HG03342 (cell line): ENCODE results near the gene TMEM131.

Experiments used
- ATAC-seq: cut with Tn5 transposase; IDR thresholded peaks from one replicate; pipeline ENCODE4 v1.9.1; 2021; ENCODE audit warnings: mild to moderate bottlenecking, moderate library complexity; ENCODE audit not compliant: unreplicated experiment

Gene TMEM131

DNA sequence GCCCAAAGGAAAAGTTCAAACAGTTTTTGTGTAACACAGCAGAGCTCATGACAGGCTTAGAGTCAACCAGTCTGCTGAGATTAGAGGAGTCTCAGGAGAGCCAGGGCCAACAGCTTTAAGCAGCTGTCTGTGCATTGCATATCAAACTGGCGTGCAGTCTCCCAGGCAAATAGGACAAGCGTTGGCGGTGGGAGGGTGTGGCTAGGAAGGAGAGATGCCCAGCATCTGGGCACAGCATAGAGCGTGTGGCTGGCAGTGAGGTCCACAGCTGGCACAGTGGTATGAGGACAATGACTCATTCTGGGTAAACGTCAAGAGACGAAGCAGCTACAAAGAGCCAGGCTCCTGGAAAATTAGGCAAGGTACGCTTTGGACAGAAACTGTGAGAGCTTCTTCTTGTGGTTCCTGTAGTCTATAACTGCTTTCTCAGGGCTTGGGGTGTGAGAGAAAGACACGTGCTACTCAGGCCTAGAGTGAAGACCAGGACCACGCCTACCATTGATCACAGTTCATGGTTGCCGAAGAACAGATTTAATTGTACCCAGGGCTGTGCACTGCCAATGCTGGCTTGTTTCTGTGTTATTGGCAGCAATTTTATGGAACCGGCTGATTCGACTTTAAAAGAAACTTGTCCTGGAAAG, 267.5 kb downstream of the TMEM131 start:
- no peak for ATAC-seq

DNA sequence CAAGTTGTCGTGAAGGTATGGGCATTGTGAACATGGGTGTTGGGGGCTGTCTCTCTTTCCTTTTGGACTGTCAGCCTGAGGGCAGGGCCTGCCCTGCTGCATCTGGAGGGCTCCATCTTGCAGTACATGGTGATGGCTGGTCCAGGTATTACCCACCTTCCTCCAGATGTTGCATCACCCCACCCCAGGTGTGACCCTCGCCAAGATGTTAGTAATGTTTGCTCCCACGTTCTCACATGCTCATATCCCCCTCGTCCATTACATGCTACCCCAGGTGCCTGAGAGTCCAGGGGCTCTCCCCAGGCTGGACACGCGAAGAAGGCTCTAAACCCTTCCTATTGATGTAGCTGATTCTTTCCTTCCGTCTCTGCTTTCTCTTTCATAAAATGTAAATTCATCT, 268.5 kb downstream of the TMEM131 start:
- ATAC-seq: no peak

DNA sequence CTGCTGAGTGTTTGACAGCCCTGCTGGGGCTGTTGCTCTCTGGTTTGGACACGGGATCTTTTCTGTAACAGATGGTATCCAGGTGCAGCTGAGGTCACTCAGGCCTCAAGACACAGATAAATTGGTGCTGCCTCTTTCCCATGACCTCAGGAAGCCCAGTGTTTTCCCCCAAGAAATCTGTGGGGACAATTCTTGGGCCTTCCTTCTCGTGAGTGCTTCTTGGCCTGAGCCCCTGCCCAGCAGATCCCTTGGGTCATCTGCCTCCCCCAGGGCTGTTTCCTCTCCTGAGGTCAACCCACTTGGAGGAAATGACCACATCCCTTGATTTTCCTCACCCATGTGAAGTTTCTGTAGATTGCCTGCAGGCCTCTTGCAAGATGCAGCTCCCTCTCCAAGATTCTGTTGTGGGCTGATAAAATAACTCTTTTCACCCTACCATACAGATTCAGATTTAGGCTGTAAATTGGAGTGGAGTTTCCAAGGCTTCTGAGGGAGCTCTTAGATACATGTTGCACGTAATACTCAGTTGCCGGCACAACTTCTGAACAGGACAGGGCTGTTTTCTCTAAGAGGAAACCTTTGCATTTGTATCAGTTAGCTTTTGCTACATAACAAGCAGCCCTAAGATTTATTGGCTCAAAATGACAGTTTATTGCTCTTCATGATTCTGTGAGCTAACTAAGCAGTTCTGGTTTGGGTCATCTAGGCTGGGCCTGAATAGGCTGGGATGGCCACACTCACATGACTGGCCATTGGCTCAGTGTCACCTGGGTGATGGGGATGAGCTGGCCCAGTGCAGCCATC, 269.3 kb downstream of the TMEM131 start:
- ATAC-seq: no peak

DNA sequence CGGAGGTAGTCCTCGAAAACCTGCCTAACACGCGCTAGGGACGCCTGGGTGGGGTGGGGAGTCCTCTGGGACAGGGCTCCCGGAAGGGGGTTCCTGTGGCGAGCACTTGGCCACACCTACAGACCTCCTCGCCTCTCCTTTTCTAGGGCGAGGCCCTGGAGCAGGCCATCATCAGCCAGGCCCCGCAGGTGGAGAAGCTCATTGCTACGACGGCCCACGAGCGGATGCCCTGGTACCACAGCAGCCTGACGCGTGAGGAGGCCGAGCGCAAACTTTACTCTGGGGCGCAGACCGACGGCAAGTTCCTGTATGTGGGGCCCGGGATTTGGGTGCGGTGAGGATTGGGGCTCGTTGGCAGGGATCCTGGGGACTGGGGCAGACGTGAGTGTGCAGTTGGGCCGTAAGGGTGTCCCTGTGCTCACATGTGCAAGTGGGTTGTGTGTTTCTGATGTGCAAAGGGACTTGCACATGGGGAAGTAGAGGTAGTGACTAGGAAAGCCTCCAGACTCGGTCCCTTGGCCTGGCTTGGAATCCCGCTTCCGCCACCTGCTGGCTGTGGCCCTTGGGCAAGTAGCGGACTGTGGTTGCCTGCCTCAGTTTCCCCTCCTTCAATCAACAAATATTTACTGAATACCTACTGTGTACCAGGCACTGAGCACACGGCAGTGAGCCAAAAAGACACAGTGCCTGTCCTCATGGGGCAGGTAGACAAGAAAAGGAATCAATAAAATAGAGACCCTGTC, 270.6 kb downstream of the TMEM131 start:
- ATAC-seq: no peak

DNA sequence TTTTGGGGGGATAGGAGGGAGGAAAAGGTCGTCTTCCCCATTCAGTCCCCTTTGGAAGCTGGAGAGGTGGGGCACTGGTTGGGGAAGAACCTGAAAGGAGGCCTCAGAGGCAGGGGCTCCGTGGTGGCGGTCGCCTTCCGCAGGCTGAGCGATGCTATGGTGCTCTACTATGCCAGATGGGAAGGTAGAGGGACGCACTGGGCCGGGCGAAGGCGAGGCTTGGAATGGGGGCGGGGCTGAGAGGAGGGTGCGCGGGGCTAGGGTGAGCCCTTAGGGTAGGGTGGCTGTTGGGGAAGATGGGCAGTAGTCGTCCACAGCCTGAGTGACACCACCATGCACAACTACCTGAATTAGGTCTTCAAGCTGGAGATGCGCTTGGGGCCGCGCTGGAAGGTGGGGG, 271.2 kb downstream of the TMEM131 start:
- no peak for ATAC-seq

DNA sequence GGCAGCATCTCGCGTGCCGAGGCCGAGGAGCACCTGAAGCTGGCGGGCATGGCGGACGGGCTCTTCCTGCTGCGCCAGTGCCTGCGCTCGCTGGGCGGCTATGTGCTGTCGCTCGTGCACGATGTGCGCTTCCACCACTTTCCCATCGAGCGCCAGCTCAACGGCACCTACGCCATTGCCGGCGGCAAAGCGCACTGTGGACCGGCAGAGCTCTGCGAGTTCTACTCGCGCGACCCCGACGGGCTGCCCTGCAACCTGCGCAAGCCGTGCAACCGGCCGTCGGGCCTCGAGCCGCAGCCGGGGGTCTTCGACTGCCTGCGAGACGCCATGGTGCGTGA, 271.7 kb downstream of the TMEM131 start:
- ATAC-seq: no peak

DNA sequence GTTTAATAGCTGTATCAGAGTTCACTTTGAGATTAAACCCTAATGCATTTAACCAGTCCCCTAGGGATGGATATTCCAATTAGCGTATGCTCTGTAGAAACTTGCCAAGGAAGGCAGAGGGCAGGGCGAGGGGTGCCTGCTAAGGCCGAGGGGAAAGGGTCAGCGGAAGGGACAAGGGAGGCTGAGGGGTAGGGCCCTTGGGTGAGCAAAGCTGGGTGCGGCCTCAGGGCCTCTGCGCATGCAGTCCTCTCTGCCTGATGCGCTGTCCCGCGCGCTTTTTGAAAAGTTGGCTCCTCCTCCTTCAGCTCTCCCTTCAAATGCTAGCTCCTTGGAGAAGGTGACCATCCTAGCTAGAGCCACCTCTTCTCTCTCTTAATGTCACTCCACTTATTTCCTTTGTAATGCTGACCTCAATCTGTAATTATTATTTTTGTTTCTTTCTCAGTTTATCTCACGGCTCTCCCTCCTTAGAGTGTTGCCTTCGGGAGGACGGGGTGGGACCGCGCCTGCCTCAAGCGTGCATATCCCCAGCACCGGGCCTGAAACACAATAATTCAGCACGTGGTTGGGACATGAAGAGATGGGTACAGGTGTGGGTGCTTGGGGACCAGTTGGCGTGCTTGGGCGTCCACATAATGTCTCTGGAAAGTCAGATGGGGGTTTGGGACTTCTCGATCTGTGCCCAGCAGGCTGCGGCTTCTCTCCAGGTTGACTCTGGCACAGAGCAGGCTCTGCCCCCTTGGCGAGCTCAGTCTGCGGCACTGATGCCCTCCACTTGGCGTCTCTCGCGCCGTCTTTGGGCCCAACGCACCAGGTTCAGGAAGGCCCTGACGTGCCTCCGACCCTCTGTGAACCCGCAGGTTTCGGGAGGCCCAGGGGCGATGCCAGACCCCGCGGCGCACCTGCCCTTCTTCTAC, 272.3 kb downstream of the TMEM131 start:
- ATAC-seq: no peak

DNA sequence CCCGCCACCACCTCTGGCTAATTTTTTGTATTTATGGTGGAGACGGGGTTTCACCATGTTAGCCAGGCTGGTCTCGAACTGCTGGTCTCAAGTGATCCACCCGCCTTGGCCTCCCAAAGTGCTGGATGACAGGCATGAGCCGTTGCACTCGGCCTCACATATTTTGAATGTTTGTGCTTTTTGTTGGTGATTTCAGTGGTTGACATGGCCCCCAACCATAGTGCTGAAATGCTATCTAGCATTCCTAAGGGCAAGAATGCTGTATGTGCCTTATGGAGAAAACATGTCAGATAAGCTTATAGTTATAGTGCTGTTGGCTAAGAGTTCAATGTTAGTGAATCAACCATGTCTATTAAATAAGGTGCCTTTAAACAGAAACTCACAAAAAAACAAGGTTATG, 273.5 kb downstream of the TMEM131 start:
- no peak for ATAC-seq

DNA sequence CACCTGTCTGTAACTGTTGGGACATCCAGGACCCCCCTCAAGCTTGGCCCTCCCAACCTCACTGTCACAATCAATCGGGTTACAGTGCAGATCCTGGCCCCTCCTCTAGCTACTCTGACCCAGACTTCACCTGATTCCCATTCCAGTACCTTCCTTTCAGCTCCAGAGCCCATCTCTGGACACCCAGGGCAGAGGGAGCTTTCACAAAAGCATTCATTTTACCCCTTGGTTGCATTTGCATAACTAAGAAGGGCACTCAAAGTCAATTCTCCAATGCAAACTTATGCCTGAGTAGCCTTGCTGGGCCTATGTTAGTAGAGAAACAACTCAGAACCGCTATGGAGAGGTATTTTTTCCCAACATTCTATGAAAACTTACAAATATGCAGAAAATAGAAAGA, 275.0 kb downstream of the TMEM131 start:
- ATAC-seq: no peak

DNA sequence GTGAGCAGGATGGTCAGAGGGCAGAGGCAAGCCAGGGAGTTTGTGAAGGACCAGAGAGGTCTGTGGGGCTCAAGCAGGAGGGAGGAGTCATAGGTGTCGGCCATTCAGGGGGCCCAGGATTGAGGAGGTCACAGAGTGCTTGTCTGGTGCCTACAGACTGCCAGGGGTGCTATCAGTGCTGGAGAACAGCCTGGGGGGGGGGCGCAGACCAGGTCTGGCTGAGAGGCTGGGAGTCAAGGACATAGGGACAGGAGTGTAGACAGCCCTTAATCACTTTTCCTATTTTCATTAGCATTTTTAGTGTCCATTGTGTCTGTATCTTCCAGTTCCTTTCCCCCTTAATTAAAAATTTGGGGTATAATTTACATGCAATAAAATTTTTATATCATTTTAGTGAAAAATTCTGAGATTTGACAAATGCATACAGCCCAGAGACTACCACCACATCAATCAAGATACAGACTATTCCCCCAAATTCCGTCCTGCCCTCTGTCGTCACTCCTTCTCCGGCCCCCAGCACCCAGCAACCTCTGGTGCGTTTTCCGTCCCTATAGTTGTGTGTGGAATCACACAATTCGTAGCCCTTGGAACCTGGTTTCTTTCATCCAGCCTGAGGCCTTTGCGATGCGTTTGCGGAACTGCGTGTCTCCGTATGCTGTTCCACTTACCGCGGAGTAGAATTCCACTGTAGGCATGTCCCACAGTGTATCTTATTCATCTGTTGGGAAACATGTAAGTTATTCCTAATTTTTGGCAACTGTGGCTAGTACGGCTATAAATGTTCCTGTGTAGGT, 276.2 kb downstream of the TMEM131 start:
- no peak for ATAC-seq

DNA sequence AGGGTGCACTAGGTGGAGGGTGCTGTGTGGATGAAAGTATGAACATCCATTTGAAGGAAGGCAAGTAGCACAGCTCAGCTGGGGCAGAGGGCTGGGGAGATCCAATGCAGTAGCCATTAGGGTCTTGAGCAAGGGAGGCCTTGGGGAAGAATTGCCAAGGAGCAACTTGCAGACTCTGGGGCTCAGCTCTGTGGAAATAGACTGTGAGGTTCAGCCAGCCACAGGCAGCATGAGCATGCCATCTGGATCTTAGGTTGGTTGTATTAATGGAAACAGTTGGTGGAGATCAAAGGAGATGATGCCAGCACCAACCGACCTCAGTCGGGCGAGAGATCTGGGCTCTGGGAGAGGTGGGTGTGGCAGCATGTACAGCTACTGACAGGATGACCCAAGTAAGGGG, 276.8 kb downstream of the TMEM131 start:
- no peak for ATAC-seq

DNA sequence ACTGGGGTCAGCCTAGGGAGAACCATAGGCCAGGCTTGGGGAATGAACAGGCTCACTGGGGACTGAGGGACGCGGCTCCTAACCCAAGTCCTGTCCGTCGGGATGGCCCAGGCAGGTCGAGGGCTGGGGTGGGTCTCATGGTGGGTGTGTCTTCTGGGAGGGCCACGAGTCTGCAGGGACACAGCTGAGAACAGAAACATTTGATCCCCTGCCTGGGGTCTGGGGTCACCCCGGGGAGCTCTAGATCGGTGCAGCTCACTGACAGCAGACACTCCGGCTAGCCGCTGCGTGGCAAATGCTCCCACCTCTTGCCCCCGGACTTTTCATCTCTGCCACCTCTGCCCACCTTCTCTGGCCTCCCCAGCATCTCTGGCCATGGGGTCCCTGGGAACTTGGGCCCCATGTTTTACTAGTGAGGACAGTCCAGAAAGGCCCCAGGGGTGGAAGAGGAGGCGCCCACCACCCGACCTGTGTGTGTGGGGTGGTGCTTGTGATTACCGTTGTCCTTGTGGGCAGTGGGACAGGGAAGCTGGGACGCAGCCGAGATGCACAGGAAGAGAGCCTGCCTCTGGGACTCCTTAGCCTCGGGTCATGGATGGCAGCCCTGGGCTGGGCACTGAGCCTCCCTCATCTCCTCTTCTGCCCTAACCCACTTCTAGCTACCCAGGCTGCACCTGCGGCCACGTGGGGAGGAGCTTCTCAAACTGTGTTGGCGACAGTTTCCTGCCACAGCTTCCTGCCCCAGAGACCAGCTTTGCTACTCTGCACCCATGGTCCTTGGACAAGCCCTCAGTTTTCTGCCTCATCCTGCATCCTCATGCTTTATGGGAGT, 277.5 kb downstream of the TMEM131 start:
- ATAC-seq: no peak

DNA sequence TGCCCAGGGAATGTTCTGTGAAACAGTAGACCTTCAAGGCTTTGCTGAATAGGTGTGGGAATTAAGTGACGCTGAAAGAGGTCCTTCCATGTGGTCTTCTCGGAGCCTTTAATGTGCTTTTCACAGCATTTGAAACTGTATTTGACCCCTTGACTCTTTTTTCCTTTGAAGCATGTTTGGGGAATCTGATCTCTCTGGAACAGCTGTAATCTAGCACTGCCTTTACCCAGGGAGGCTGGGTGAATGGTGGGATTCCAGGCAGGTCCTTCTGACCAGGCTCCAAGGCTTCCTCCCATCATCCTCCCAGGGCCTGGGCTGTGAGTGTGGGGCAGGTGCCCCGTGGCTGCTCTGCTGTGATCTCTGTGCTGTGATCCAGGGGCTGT, 278.1 kb downstream of the TMEM131 start:
- ATAC-seq: no peak

DNA sequence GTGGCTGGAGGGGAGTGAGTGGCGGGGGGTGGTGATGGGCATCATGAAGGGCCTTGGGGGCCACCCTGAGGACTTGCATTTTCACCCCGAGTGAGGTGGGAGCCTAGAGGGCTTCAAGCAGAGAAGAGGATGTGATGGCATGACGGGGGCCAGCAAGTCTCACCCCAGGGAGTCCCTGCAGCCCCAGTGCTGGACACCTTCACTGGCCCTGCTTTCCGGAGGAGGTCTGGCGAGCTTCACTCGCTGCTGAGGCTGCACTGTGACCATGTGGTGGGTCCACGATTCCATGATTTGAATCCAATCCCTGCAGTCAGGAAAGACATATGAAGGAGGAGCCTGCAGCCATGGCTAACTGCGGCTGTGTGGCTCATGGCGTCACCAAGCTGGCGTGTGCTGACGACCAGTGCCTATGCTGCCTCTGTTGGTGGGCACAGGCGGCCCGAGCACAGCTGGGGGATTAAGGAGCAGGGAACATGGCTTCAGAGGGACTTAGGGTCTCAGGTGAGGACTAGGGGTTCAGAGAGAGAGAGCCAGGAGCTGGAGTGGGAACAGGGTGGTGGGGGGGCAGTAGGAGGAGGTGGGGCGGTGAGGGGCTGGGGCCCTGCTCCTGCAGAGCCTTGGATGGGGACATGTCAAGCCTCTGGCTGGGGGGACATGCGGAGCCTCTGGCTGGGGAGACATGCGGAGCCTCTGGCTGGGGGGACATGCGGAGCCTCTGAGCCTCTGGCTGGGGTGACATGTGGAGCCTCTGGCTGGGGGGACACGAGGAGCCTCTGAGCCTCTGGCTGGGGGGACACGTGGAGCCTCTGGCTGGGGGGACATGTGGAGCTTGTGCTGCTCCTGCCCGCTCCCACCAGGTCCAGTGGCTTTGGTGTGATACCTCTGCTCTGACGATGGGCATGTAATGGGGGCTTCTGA, 278.8 kb downstream of the TMEM131 start:
- no peak for ATAC-seq

DNA sequence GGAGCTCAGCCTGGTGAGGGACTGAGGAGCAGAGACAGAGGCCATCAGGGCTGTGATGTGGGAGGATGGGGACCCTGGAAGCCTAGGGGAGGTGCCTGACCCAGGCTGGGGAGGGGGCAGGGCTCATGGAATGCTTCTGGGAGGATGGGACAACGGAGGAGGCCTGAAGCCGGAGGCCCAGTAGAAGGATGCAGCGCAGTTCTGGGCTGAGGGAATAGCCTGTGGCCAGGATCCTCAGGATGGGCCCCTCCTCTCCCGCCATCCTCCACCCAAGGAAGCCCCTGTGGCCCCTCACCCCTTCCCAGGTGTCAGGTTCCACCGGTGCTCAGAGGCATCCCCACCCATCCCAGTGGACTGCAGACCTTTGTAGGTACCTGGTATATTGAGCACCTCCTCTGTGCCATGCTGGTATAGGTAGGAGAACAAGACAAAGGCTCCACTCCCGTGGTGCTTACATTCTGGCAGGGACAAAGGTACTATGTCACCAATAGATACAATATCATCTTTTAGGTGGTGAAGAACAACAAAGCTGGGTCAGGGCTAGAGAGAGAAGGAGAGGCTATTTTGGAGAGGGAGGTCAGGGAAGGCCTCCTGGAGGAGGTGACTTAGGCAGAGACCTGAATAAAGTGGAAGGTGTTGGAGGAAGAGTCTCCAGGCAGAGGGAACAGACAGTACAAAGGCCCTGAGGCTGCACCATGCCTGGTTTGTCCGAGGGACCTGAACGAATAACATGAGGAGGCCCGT, 279.6 kb downstream of the TMEM131 start:
- ATAC-seq: no peak

DNA sequence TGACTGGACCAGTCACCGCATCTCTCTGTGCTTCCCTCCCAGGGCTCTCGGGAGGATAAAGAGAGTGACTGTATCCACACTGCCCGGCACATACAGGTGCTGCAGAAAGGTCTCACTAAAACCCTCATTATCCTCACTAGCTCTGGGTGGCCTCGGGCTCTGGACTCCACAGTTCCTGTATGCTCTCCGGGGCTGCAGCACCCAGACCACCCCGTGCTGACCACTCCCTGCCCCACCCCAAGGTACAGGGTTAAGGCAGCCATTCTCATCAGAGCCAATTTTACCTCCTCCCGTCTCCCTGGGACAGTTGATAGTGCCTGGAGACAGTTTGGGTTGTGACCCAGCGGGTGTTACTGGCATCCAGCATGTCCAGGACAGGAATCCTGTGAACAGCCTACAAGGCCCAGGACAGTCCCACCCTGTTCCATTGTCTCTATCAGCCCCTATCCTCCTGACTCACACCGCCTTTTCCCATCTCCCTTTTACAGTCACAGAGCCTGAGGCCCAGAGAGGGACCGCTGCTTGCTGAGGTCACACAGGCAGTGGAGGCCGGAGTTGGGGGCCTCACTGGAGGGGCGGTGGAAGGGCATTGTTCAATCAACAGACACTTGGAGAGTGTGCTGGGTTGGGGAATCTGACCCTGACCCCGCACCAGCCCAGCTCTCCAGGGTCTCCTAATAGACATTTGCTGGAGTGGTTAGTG, 280.6 kb downstream of the TMEM131 start:
- no peak for ATAC-seq
